AG04449 (cell line): ENCODE results near the gene TLE4.

ENCODE experiments used
- CTCF ChIA-PET: fragments of 350-600 bp; formaldehyde crosslinking; extraction: SDS; loops from one replicate; lab custom pipeline; 2021; ENCODE audit warnings: antibody characterized with exemption; lab: Yijun Ruan, JAX
- POLR2A ChIA-PET: fragments of 400-600, 350-600 bp; formaldehyde crosslinking; extraction: SDS; loops from one replicate; lab custom pipeline; 2020; ENCODE audit warnings: antibody characterized with exemption, inconsistent platforms; lab: Yijun Ruan, JAX
- DNase-seq: peaks from one replicate; pipeline ENCODE4 v3.0.0-alpha.2; 2010; ENCODE audit warnings: low read depth, low spot score
- H3K4me3 ChIP-seq: 2 replicates; pipeline ENCODE4 v1.5.1; 2011; ENCODE audit warnings: low read depth, mild to moderate bottlenecking, control low read depth, low read length
- CTCF ChIP-seq: IDR thresholded peaks from one replicate; pipeline ENCODE4 v1.5.1; 2011; ENCODE audit warnings: mild to moderate bottlenecking, moderate library complexity, low read length, control low read depth, inconsistent platforms; ENCODE audit not compliant: insufficient read depth; ENCODE audit errors: missing control alignments

TLE4 gene

GRCh38 chr9:79570448-79571308 lies 1.1 kb upstream of the TLE4 start:
- peak; percentile 14 for DNase-seq
- POLR2A ChIA-PET: interaction anchor here (0.5 to 2.0 kb wide), 24 partner anchors 9 to 864 kb away, joined by 3 to 9 read pairs (median 4); no protein-coding TSS in a partner anchor

GRCh38 chr9:79572032-79572607 lies 355 bp downstream of the TLE4 start:
- ChIA-PET POLR2A (interaction anchor here (0.7 to 2.0 kb wide), 27 partner anchors 8 to 1204 kb away, joined by 3 to 9 read pairs (median 4); no protein-coding TSS in a partner anchor), CTCF (interaction anchor here (2.2 kb wide), 1 partner anchor 442 kb away, joined by 7 read pairs; no protein-coding TSS in a partner anchor)
- no peak for DNase-seq
- TF ChIP-seq CTCF: no peak
- peak overlapping the region; percentile 73 for H3K4me3 ChIP-seq

More at GRCh38 chr9:79570448-79571308, 1.1 kb upstream of the TLE4 start:
- CTCF ChIA-PET: interaction anchor here (0.9 to 2.2 kb wide), 3 partner anchors 432 to 1105 kb away, joined by 3 to 7 read pairs (median 3); no protein-coding TSS in a partner anchor
- peak overlapping the region; percentile 75 for H3K4me3 ChIP-seq
- no peak for TF ChIP-seq CTCF

GRCh38 chr9:79572608-79573411 lies 1.0 kb downstream of the TLE4 start:
- H3K4me3 ChIP-seq: peak overlapping the region; percentile 73
- POLR2A ChIA-PET: interaction anchor here (1.2 to 1.6 kb wide), 6 partner anchors 33 to 445 kb away, joined by 3 to 9 read pairs (median 3); no protein-coding TSS in a partner anchor
- no peak for TF ChIP-seq CTCF
- DNase-seq: no peak
- CTCF ChIA-PET: interaction anchor here (2.2 kb wide), 1 partner anchor 443 kb away, joined by 7 read pairs; no protein-coding TSS in a partner anchor

GRCh38 chr9:79573412-79573923 lies 1.7 kb downstream of the TLE4 start:
- ChIA-PET POLR2A (interaction anchor here (0.5 to 1.0 kb wide), 2 partner anchors 12 to 38 kb away, joined by 3 to 5 read pairs; no protein-coding TSS in a partner anchor), CTCF (no interaction called here)
- TF ChIP-seq CTCF: no peak
- DNase-seq: no peak
- peak overlapping the region; percentile 73 for H3K4me3 ChIP-seq

- POLR2A ChIA-PET: interaction anchor here (0.5 to 1.0 kb wide), 3 partner anchors 13 to 37 kb away, joined by 3 to 5 read pairs (median 3); no protein-coding TSS in a partner anchor
- CTCF ChIA-PET: no interaction called here
- H3K4me3 ChIP-seq: peak overlapping the region; percentile 73
- no peak for DNase-seq
- no peak for TF ChIP-seq CTCF
Observed at GRCh38 chr9:79574136-79574535, 2.4 kb downstream of the TLE4 start.
